ENCODE data around the gene RPL39L.

The RPL39L gene

DNA sequence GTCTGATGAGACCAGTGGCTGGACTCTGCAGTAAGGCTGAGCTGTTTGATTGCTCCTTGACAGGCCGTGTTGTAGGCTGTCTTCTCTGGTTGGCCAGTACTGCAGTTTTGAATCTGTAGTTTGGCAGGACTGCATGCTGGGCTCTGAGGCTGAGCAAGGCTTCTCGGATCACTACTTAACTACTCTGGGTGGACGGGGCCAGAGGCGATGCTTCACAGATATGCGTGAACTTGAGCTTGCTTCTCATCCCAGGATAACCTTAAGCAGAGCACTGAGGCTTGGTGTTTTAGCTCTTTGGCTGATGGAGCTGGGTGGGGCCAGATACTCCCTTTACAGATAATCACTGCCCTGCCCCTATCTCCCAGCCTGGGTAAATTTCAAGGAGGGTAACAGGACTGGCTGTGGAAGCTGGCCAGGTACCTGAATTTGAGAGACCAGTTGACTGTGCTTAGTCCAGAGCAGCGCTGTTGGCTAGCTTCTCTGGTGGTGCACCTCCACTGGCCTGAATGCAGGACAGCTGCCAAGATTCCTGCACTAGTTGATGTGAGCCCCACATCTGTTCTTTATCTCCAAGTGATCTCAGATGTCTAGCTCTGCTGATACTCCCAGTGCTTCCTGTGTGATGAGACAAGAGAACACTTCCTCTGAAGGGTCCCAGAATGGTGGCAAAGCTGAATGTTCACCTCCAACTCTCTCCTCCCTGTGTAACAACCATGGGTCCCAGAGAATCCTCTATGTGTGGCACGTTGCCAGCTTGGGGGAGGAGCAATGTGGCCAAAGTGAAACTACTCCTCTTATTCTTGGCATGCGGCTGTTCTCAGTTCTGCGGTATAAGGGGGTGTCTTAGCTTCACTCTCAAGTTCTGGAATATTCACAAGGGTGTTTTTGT is 37.9 kb downstream of the RPL39L start:
- peak; percentile 24 to 42 (median 31) for DNase-seq (ENCODE audit: low read depth in 2 of 3, low spot score in 1 of 3)

DNA sequence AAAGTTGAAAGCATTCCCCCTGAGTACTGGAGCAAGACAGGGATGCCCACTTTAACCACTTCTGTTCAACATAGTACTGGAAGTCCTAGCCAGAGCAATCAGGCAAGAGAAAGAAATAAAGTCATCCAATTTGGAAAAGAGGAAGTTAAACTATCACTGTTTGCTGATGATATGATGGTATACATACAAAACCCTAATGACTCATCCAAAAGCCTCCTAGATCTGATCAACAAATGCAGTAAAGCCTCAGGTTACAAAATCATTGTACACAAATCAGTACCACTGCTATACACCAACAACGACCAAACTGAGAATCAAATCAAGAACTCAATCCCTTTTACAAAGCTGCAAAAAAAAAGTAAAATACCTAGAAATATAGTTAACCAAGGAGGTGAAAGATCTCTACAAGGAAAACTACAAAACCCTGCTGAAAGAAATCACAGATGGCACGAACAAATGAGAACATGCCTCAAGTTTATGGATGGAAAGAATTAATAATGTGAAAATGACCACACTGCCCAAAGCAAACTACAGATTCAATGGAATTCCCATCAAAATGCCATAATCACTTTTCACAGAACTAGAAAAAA is 40.3 kb downstream of the RPL39L start:
- no peak for DNase-seq (ENCODE audit: low read depth in 2 of 3, low spot score in 1 of 3)

DNA sequence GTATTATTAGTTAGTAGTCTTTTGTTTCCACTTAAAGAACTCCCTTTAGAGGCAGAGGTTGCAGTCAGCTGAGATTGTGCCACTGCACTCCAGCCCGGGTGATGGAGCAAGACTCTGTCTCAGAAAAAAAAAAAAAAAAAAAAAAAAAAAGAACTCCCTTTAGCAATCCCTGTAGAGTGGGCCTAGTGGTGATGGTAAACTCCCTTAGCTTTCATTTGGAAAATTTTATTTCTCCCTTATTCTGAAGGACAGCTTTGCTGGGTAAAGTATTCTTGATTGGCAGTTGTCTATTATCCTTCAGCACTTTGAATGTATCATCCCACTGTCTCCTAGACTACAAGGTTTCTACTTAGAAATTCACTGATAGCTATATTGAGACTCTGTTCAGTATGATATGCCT is 46.0 kb downstream of the RPL39L start:
- DNase-seq (ENCODE audit: low read depth in 2 of 3, low spot score in 1 of 3): no peak

DNA sequence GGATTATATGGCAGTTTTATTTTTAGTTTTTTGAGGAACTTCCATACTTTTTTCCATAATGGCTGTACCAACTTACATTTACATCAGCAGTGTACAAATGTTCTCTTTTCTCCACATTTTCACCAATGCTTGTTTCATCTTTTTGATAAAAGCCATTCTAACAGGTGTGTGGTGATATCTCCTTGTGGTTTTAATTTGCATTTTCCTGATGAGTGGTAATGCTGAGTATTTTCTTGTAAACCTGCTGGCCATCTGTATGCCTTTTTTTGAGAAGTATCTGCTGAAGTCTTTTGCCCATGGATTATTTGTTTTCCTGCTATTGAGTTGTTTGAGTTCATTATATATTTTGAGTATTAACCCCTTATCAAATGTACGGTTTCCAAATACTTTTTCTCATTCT is 50.6 kb downstream of the RPL39L start:
- DNase-seq (ENCODE audit: low read depth in 2 of 3, low spot score in 1 of 3): no peak

DNA sequence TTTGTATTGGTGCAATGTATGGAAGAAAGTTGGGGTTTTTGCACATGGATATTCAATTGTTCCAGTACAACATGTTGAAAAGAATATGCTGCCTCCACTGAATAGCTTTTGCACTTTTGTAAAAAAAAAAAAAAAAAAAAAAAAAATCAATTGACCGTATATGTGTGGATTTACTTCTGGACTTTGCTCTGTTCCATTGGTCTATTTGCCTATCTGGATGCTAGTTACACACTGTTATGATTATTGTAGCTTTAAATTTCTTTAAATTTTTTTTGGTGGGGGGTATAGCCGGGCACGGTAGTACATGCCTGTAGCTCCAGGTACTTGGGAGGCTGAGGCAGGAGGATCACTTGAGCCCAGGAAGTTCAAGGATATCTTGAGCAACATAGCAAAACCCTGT is 52.5 kb downstream of the RPL39L start:
- no peak for DNase-seq (ENCODE audit: low read depth in 2 of 3, low spot score in 1 of 3)

DNA sequence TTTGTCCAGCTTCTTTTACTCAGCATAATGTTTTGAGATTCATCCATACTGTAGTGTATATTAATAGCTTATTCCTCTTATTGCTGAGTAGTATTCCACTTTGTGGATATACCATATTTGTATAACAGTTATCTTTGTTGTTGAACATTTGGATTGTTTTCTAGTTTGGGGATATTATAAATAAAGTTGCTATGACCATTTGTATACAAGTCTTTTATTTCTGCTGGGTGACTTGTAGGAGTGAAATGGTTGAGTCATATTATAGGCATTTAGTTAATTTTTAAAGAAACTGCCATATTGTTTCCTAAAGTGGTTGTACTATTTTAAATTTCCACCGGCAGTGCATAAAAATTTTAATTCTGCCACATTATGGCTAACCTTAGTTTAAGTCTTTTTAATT is 53.4 kb downstream of the RPL39L start:
- no peak for DNase-seq (ENCODE audit: low read depth in 2 of 3, low spot score in 1 of 3)

DNA sequence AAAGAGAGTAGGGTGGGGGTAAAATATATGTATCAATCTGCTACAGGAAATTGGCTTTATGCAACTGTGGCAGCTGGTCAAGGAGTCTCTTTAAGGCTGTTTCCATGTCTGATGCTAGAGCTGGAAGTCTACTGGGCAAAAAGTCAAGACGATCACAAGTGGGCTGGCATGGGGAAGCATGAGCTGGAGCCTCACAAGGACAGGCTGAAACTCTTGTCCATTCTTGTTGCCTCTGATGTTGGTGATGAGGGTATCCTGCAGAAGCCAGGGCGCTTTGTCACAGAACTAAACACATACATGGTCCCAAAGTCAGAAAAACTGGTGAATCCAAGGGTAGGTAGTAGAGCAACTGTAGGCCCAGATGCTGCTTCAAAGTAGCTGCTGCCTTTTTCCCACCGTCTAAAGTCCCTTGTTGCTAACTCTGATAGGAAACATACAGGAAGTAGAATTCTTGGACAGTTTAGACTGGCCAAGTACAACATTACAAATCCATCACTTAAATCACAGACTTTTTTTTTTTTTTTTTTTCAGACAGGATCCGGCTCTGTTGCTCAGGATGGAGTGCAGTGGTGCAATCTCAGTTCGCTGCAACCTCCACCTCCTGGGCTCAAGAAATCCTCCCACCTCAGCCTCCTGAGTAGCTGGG is 54.2 kb downstream of the RPL39L start:
- no peak for DNase-seq (ENCODE audit: low read depth in 2 of 3, low spot score in 1 of 3)

DNA sequence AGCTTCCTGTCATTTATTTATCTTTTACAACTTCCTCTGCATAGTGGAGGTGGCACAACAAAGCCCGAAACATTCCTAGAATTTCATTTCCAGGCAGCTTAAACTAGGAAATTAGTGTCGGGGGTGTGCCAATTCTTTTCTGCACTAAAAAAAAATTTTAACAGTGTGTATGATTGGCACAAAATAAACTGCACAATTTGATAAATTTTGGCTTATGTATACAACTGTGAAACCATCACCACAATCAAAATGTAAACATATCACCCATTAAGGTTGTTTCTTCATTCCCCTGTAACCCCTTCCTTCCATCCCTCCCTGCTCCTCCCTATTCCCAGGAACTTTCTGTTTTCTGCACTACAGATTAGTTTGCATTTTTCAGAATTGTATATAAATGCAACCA is 54.7 kb downstream of the RPL39L start:
- DNase-seq (ENCODE audit: low read depth in 2 of 3, low spot score in 1 of 3): no peak

DNA sequence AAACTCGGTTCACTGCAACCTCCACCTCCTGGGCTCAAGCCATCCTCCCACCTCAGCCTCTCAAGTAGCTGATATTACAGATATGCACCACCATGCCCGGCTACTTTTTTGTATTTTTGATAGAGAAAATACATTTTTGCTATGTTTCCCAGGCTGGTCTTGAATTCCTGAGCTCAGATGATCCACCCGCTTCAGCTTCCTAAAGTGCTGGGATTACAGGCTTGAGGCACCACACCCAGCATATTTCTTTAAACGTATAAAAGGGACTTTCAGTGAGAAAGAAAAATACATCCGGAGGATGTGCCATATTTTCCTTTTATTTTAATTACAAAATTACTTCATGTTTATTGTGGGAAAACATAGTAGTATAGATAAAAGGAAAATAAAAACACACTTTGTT is 55.2 kb downstream of the RPL39L start:
- no peak for DNase-seq (ENCODE audit: low read depth in 2 of 3, low spot score in 1 of 3)

DNA sequence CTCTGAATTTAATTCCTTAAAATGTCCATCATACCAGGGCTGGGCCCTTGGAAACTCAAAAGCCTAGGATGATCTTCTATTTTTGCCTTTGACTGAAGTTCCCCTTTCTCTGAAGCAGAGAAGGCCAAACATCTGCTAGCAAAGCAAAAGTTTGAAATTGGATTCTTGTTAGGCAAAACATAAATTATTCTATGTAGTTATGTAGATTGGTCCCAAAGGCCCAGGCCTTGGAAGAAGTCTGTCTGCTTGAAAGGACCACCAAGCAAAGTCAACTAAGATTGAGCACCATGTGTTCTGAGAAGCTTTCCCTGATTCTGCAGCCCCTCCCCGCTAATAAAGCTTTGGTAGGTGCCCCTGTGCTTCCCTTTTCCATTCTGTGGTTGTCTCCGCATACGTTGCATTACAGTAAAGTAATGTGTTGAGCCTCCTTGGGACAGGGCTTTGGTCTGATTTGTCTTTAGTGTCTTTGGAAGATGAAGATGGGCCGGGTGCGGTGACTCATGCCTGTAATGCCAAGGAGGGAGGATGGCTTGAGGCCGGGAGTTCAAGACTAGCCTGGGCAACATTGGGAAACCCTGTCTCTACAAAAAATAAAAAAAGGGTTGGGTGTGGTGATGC is 56.4 kb downstream of the RPL39L start:
- no peak for DNase-seq (ENCODE audit: low read depth in 2 of 3, low spot score in 1 of 3)

DNA sequence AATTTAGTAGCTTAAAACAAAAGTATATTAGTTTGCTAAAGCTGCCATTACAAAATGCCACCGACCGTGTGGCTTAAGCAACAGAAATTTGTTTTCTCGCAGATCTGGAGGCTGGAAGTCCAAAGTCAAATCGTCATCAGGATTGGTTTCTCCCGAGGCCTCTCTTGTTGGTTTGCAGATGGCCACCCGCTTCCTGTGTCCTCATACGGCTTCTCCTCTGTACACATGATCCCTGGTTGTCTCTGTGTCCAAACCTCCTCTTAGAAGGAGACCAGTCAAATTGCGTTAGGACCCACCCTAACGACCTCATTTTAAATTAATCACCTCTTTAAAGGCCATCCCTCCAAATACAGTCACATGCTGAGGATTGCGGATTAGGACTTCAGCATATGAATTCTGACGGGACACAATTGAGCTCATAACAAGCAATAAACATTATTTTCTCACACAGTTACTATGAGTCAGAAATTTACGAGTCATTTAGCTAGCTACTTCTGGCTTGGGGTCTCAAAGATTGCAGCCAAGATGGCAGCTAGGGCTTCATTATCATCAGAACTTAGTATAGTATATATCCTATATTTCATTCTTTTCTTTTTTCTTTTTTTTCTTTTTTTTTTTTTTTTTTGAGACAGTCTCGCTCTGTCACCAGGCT is 58.4 kb downstream of the RPL39L start:
- no peak for DNase-seq (ENCODE audit: low read depth in 2 of 3, low spot score in 1 of 3)

DNA sequence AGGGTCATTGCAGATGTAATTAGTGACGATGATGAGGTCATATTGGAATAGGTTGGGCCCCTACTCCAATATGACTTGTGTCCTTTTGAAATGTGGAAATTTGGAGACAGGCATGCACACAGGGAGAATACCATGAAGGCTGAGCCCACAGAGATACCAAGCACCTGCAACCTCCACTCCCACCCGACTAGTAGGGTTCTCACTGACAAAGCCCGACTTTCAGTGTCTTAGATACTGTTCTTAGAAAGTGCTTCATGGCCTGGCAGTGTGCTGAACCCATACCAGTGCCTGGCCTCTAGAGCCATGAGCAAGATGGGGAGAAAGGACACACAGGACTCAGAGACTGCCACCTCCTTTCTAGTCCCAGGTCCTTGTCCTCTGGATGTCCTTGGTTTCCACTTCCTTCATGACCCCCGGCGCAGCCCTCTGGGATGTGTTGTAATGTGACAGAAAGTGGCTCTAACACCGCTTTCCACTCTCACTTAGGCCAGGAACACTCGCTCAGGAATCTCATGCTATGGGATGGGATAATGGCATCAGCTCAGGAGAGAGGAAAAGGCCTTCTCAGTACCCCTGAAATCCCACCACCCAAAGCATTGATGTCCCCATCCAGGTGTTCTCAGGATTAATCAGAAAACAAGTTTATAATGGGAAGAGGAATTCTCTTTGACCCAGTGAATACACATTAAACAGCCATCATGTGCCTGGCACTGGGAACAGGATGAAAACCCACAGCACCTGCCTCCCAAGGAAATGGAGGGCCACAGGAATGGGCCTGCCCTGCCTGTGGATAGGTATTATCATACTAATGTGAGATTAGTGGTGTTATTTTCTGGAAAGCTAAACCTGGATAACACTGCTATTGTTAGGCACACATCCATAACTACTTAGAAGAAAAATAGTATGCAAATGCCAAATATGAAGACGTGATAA is 59.9 kb downstream of the RPL39L start:
- no peak for DNase-seq (ENCODE audit: low read depth in 2 of 3, low spot score in 1 of 3)

DNA sequence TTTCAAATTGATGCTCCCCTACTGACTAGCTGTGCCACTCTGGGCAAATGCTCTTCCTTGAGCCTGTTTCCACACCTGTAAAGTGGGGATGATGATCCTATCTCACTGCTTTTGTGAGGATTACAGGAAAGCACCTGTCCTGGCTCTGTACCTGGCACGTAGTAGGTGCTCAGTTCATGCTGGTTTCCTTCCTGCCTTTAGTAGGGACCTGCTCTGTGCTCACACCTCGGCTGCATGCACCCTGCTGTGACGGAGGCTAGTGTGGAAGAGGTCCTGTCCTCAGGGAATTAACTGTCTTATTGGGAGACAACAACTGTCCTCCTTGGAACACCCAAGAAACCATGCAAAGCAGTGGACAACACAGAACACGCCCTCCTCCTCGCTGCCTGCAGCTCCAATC is 61.8 kb downstream of the RPL39L start:
- DNase-seq (ENCODE audit: low read depth in 2 of 3, low spot score in 1 of 3): no peak

DNA sequence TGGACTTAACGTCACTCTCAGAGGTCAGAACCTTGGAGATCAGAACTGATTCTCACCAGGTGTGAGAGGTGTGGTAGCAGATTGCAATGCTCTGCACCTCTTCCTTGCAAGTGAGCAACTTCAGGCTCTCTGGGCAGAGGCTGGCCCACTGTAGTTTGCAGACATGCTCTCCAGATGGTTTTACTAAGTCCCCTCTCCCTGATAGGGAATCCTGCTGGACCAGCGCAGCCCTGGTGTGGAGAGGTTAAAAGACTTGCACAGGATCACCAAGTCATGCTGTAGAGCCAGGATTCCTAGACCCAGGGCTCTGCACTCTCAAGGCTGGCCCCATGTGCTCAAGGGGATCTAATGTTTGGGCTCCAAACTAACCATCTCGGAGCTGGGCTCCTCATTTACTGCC is 62.2 kb downstream of the RPL39L start:
- DNase-seq (ENCODE audit: low read depth in 2 of 3, low spot score in 1 of 3): no peak

DNA sequence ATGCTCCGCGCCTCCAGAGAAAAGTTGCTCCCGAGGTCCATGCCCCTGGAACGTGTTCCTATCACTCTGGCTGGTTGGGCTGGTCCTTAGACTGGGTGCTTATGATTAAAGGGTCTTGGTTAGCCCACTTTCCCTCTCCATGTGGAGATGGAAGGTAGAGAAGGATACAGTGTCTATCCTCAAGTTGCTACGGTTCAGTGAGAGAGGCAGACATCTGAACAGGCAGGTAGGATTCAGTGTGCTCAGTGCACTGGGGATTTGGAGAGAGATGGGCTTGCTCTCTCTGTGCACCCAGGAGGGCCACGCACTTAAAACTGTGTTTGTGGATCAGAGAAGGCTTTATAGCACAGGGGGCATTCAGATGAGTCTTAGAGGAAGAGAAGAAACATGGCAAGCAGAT is 63.0 kb downstream of the RPL39L start:
- no peak for DNase-seq (ENCODE audit: low read depth in 2 of 3, low spot score in 1 of 3)

DNA sequence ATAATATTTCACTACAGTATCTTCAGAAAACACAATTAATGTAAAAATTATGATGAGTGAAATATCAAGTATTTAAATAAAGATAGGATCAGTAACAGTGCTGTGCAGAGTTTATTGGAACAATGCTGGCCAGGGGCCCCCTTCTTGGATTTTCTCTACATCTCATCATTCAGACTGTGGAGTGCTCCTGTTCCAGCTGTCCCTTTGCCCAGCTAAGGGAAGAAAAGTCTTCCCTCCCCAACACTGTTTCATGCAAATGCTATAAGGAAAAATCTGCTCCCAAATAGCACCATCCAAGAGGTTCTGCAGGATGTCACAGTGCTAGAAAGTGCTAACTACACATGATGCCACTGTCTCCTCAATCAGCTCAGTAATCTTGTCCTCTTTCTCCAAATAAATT is 64.5 kb downstream of the RPL39L start:
- no peak for DNase-seq (ENCODE audit: low read depth in 2 of 3, low spot score in 1 of 3)

DNA sequence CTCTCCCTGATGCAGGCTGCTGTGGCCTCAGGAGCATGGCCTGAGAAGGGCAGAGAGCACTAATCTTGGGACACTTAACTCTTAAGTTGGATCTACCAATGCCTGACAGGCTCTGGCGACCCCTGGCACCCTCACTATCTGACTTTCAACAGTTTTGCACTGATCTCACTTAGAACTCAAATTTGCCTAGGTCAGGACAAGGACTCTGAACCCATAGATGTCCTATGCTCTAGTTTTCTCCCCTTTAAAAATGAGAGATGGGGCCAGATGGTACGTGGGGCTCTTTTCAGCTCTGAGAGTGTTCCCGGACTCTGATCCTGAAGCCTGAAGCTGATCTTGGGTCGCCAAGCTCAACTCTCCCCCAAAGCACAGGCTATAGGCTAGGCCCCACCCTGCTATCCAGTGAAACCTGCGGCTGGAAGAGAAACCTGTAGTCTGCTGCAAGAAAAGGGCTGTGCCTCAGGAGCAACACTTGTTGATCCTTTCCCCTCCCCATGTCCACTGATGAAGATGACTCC is 65.7 kb downstream of the RPL39L start:
- DNase-seq (ENCODE audit: low read depth in 2 of 3, low spot score in 1 of 3): no peak

DNA sequence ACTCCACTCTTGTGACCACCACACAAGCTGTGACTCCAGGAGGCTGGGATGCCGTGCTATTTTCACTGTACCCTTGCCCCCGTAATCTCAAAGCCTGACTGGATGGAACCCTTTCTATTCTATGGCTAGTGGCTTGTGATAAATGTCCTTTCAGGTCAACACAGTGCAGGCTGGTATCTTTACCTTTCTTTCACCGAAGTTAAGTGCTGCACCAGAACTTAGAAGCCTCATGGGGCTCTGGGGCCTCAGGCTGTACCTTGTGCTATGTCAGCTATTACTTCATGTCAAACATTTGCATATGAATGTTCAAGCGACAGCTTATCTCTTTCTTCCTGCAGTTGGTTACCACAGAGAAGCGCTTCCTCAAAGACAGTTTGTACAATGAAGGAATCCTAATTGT is 66.8 kb downstream of the RPL39L start:
- DNase-seq (ENCODE audit: low read depth in 2 of 3, low spot score in 1 of 3): no peak

DNA sequence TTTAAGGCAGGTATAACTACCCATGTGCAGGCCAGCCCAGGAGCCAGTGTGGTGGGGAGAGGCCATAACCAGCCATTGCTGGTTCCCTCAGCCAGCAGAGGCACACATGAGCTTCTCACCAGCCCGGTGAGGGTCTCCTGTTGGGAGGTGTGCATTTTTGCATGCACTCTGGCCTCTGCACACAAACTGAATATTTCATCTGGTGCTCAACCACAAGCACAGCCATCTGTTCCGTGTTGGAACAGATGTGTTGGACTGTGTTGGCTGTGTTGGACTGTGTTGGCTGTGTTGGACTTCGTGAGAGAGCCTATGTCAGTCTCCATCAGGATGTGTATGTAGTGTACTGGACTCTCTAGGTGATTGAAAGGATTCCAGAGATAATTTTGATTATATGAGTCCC is 67.2 kb downstream of the RPL39L start:
- no peak for DNase-seq (ENCODE audit: low read depth in 2 of 3, low spot score in 1 of 3)
